GM19193 (cell line): ENCODE results near the gene UGT1A6.

Experiments
- POLR2A ChIP-seq: IDR thresholded peaks from 4 replicates; pipeline ENCODE4 v1.6.1; 2011; ENCODE audit not compliant: insufficient read depth, insufficient read length; ENCODE audit errors: extremely low read depth

The UGT1A6 gene

DNA sequence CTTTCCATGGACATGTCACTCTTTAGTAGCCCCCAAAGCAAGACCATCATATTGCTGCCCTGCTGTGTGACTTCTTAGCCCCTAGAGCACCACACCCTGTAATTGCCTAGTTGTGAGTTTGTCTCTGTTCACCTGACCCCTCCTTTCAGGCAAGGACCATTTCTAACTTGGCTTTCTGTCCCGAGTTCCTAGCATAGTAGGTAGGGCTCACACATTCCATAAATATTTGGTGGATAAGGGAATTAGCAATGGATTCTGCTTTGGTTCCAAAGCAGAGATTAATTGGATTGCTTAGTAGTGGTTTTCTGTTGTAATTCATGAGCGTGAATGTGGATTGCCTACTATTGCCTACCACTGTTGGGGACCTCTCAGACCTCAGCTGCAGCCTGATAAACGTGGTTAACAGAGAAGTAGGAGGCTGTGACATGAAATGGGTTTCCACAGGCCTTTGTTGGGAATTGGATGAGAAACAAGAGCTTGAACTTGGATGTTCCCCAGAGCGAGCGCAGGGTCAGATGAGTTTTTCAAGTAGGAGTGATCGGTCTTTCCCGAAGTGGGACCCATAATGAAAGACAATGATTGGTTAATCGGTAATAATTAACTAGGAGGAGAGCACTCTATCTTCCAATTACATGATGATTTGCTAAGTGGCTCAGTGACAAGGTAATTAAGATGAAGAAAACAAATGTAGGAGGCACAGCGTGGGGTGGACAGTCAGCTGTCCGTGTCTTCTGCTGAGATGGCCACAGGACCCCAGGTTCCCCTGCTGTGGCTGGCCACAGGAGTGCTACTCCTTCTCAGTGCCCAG is 54.0 kb downstream of the UGT1A6 start:
- TF ChIP-seq POLR2A: no peak

GRCh38 chr2:233747283-233747544 is 54.5 kb downstream of the UGT1A6 start:
- TF ChIP-seq POLR2A: no peak

DNA sequence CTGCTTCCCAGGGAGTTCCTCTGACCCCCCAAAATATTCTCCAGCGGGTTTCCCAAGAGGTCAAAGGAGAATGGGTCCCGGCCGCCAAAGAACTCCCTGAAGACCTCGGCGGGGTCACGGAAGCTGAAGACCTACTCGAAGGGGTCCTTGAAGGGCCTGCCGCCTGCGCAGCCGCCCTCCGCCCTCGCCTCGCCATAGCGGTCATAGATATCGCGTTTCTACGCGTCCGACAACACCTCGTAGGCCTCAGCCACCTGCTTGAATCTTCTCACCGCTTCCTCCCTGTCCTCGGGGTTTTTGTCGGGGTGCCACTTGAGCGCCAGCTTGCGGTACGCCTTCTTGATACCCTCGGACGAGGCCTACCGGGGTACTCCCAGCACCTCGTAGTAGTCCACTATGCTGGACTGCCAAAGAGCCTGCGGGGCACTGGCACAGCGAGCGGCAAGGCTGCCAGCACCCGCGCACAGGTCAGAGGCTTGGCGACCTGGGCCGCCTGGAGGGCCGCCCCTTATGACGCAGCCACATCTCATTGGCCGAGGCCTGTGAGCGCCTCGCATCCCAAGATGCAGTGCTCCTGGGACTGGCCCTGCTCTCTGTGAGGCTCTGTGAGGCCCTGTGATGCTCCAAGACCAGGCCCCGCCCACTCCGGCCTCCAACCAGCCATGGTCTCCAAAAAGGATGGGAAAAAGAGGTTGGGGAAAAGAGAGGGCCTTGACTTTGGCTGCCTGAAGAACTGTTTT is 62.4 kb downstream of the UGT1A6 start:
- TF ChIP-seq POLR2A: no peak

DNA sequence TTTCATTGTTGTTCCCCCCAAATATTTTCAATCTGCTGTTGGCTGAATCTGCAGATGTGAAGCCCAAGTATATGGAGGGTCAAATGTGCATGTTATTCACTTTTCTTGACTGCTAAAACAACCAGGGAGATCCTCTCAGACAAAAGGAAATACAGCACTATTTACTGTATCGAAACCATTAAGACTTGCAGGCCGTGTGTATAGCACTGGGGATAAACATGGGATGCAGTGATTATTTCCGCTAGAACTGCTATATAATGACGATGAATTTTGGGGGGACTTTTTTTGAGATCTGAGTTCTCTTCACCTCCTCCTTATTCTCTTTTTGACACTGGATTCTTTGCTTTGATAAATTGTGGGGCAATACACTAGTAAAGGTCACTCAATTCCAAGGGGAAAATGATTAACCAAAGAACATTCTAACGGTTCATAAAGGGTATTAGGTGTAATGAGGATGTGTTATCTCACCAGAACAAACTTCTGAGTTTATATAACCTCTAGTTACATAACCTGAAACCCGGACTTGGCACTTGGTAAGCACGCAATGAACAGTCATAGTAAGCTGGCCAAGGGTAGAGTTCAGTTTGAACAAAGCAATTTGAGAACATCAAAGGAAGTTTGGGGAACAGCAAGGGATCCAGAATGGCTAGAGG is 63.9 kb downstream of the UGT1A6 start:
- no peak for TF ChIP-seq POLR2A

- no peak for TF ChIP-seq POLR2A
Observed at GRCh38 chr2:233758141-233758540, 65.5 kb downstream of the UGT1A6 start.

DNA sequence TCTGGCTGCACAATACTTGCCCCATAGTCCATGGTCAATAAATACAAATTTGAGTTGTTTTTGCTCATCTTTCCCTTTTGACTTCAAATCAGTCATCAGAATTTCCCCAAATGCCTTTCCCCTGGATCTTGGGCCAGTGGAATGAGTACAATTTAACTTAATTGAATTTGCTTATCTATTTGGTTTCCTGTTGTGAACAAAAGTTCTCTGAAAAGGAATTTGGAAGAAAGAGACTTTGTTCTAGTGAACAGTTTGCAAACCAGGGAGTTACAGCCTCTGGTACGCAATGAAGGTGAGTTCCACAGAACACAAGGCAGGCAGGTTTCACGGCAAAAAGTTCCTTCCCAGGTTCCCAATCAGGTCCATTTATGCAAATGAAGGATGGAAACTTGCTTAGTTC is 66.2 kb downstream of the UGT1A6 start:
- no peak for TF ChIP-seq POLR2A

GRCh38 chr2:233760043-233760442 is 67.4 kb downstream of the UGT1A6 start, which contains the start of gene UGT1A1:
Gene UGT1A1 (plus strand): TSS chr2:233760270. CDS start chr2:233760288, 18 bp downstream.
- TF ChIP-seq POLR2A: no peak

- TF ChIP-seq POLR2A: no peak
Observed at GRCh38 chr2:233761040-233761769, 68.5 kb downstream of the UGT1A6 start.

DNA sequence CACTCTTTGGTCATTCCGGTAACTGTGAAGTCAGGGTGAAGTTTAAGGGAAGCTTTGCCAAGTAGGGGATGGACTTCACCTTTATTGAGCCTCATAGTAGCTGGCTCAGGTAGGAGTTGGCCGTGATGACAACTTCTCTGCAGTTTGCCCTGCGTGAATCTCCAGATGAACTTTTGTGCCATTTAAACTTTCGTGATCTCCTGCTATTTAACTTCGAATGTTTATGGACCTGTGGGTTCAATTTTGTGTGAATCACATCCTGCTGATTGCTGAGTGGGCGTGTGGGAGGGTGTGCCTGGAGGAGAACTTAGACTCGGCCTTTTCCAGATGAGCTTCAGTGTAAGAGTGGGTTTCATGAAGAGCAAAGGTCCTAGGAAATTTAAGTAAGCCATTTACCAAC is 71.6 kb downstream of the UGT1A6 start:
- no peak for TF ChIP-seq POLR2A

GRCh38 chr2:233764761-233765160 is 72.1 kb downstream of the UGT1A6 start:
- no peak for TF ChIP-seq POLR2A

DNA sequence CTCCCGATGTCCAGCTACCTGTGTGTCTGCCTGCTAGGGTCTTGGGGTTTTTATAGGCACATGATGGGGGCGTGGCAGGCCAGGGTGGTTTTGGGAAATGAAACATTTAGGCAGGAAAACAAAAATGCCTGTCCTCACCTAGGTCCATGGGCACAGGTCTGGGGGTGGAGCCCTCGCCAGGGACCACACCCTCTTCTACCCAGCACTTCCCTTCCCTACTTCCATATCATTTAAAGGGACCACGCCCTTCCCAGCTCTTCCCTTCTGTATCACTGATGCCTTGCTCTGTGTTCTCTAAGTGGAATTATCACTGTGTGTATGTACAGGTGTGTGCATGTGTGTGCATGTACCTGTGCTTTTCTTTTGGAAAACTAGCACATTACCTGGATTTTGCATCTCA is 73.7 kb downstream of the UGT1A6 start:
- no peak for TF ChIP-seq POLR2A

GRCh38 chr2:233768076-233768475 is 75.4 kb downstream of the UGT1A6 start:
- TF ChIP-seq POLR2A: no peak

DNA sequence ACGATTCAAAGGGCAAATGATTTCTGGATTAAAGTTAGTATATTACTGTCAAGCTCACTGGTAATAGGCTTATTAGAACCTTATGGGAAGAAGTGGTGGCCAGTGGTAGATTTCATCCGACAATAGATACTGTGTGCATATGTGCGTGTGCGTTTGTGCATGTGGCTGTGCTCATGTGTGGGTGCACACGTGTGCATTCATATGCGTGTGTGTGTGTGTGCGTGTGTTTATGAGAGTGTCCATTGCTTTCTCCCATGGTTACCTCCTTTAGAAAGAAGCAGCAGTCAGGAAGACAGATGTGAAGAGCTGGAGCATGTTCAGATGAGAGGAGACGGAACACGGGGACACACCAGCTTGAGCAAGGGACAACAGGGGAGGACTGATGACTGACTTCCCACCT is 76.6 kb downstream of the UGT1A6 start:
- TF ChIP-seq POLR2A: no peak

GRCh38 chr2:233772153-233772552 is 79.5 kb downstream of the UGT1A6 start:
- no peak for TF ChIP-seq POLR2A

DNA sequence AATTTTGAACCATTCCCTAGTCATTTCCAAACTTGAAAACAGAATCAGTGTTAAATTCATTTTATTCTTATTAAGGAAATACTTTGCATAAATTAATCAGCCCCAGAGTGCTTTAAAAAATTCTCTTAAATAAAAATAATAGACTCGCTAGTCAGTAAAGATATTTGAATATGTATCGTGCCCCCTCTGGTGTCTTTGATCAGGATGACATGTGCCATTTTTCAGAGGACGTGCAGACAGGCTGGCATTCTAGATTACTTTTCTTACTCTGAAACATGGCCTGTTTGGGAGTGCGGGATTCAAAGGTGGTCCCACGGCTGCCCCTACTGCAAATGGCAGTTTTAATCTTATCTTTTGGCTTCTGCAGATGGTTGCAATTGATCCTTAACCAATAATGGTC is 79.9 kb downstream of the UGT1A6 start:
- no peak for TF ChIP-seq POLR2A

GRCh38 chr2:233773854-233774253 is 81.2 kb downstream of the UGT1A6 start:
- TF ChIP-seq POLR2A: no peak

DNA sequence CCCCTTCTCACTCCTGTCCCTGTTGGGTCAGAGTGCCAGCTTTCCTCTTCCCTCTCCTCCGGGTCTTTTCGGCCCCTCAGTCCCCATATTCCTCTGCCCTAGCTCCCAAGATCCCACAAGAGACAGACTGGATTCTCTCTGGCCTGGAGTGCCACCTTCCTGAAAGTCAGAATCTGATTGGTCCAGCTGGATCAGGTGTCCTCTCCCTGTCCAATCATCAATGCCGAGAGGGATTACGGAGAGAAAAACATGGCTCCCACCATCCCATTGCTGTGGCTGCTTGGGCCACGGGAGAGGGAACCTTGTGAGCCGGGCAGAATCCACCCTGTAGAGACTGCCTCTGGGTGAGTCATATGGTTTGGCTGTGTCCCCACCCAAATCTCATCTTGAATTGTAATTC is 82.7 kb downstream of the UGT1A6 start:
- no peak for TF ChIP-seq POLR2A
